Melanocyte of skin (primary cell): Measurements from ENCODE around the gene ERMARD. TPM values are rescaled to one million over a fixed set of nuclear protein-coding genes. Genes with fewer than 3 reads are reported as not detected.

Experiments
- total RNA-seq, 2 donors: library from RNA; depleted of rRNA; stranded (reverse); fragments of >200 nt; gene quantifications; 2 replicates each; pipeline ENCODE4 v1.2.3, GENCODE V29; 2012

ERMARD gene
- 10 to 100 TPM; 12.3 to 17.6 TPM for total RNA-seq

GRCh38 chr6:169751242-169752073 lies at the start of gene ERMARD, which contains the start of gene DYNLT2:
TSS of gene ERMARD (plus strand) at chr6:169751622. CDS start at chr6:169751658, 36 bp downstream.
TSS of gene DYNLT2 (minus strand) at chr6:169751572. CDS start at chr6:169751458, 114 bp downstream.

GRCh38 chr6:169701954-169702839 lies 49.2 kb upstream of the ERMARD start, which contains the start of the genes C6orf120 and WDR27:
TSS of gene C6orf120 (plus strand) at chr6:169702126. CDS start at chr6:169702460, 334 bp downstream.
TSS of gene WDR27 (minus strand) at chr6:169702029. CDS start at chr6:169689005, 13,024 bp downstream.

DNA sequence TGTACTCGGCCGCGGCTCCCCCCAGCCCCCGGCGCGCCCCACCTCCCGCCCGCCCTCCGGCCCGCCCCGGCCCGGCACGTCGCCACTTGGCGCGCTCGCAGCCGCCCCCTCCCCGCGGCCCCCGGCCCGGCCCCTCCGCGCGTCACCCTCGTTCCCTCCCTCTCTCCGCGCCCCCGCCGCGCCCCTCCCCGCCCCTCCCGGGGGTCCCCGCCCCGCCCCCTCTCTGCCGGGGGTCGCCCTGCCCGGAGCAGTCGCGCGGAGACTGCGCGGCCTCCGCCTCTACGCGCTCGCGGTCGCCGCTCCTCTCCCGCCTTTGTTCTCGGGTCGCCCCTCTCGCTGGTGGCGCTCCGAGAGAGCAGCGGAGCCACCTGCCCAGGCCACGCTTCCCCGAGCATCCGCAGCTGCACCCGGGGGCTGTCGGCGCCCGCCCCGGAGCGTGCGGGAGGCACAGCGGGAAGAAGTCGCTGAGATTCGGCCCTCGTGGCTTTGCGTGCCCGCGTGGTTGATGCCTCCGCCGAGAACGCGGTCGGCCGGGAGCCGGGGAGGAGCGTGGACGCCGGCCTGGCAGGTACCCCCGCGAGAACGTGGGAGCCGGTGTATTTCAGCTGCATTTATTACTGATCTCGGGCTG lies 26.8 kb upstream of the ERMARD start, which contains the start of gene PHF10:
Gene PHF10, minus strand, starts transcription at position 7 of the 631 bp plus-strand sequence. CDS start 569 bp downstream, outside the sequence.

Other genes with a start within 250 kb of the ERMARD start
- gene WDR27, start 49.6 kb upstream of the ERMARD start, total RNA-seq = 10 to 100 TPM; 10.3 to 28.0 TPM
- 10 to 100 TPM; 32.3 to 33.0 TPM for gene C6orf120, start 49.5 kb upstream of the ERMARD start, total RNA-seq
- 10 to 100 TPM; 12.7 to 16.7 TPM for gene PHF10, start 27.1 kb upstream of the ERMARD start, total RNA-seq
- gene DYNLT2, start 50 bp upstream of the ERMARD start, total RNA-seq = 1 to 10 TPM in 1 of 2 donors, under 1 TPM in 1; 1.00 to 1.4 TPM